Caco-2 (cell line): ENCODE data around the gene PHF21A. TPM values are rescaled to one million over a fixed set of nuclear protein-coding genes. Genes with fewer than 3 reads are reported as not detected.

ENCODE experiments used
- BruUV-seq: library from RNA; stranded (reverse); fragments of 400-500 nt; replicated peaks from 2 replicates; lab custom pipeline; 2021; lab: Mats Ljungman, UMichigan
- CTCF ChIA-PET: fragments of 300-600 bp; sonication (Branson Sonifier 250); formaldehyde crosslinking; loops from one replicate; lab custom pipeline; 2022; ENCODE audit warnings: antibody characterized with exemption; lab: Charles Lee
- POLR2A ChIA-PET: fragments of 300-600 bp; sonication (Branson Sonifier 250); formaldehyde crosslinking; loops from one replicate; lab custom pipeline; 2022; ENCODE audit warnings: antibody characterized with exemption; lab: Charles Lee
- DNase-seq, 2 experiments: peaks; one replicate each; pipeline versions ENCODE4 v3.0.0 to v3.0.0-alpha.2; 2020 to 2022
- H3K27me3 ChIP-seq: replicated peaks from 2 replicates; pipeline ENCODE4 v1.6.0; 2011; ENCODE audit warnings: low read length; ENCODE audit not compliant: control insufficient read depth, insufficient read depth
- H3K36me3 ChIP-seq: 2 replicates; pipeline ENCODE4 v1.5.1; 2011; ENCODE audit warnings: low read length; ENCODE audit not compliant: control insufficient read depth, insufficient read depth
- H3K4me1 ChIP-seq: fragments of 250-450 bp; sonication (Bioruptor Pico); 2 replicates; pipeline ENCODE4 v1.5.1; 2020; ENCODE audit warnings: mild to moderate bottlenecking
- H3K4me3 ChIP-seq: 2 replicates; pipeline ENCODE4 v1.5.1; 2011; ENCODE audit warnings: low read depth, mild to moderate bottlenecking, control low read depth, low read length
- H3K9me3 ChIP-seq: fragments of 250-450 bp; sonication (Bioruptor Pico); 2 replicates; pipeline ENCODE4 v1.5.1; 2020; ENCODE audit warnings: mild to moderate bottlenecking, moderate library complexity
- H3K27ac Mint-ChIP-seq: one replicate; pipeline ENCODE4 v1.8.0; 2022; ENCODE audit warnings: mixed read lengths; ENCODE audit not compliant: unreplicated experiment
- H3K27me3 Mint-ChIP-seq: one replicate; pipeline ENCODE4 v1.8.0; 2022; ENCODE audit warnings: mixed read lengths; ENCODE audit not compliant: insufficient read depth, unreplicated experiment
- H3K36me3 Mint-ChIP-seq: one replicate; pipeline ENCODE4 v1.8.0; 2022; ENCODE audit warnings: mild to moderate bottlenecking, mixed read lengths; ENCODE audit not compliant: insufficient read depth, unreplicated experiment
- H3K4me1 Mint-ChIP-seq: one replicate; pipeline ENCODE4 v1.8.0; 2022; ENCODE audit warnings: low read depth, mixed read lengths; ENCODE audit not compliant: unreplicated experiment
- H3K4me3 Mint-ChIP-seq: one replicate; pipeline ENCODE4 v1.8.0; 2022; ENCODE audit warnings: mild to moderate bottlenecking, moderate library complexity, mixed read lengths; ENCODE audit not compliant: unreplicated experiment
- H3K9me3 Mint-ChIP-seq: one replicate; pipeline ENCODE4 v1.8.0; 2022; ENCODE audit warnings: mixed read lengths; ENCODE audit not compliant: unreplicated experiment
- intact Hi-C: fragments of 100-400 bp; cut with micrococcal nuclease; formaldehyde crosslinking; loops from one replicate; pipeline ENCODE4 v1.10.0; 2022; ENCODE audit not compliant: unreplicated experiment
- total RNA-seq: library from RNA; stranded (reverse); gene quantifications from 2 replicates; pipeline ENCODE4 v1.2.3, GENCODE V29; 2022
- TF ChIP-seq, protein P1 (sequence below), 2 experiments: fragments of 200-600 bp in 1 of 2; IDR thresholded peaks; 1 replicate in 1 of 2; 2 replicates in 1 of 2; pipeline versions ENCODE4 v1.5.1 to v1.8.0; 2011 to 2022; ENCODE audit warnings: antibody characterized with exemption in 1 of 2, control low read depth in 1 of 2, inconsistent platforms in 1 of 2, low read depth in 1 of 2, low read length in 1 of 2, mild to moderate bottlenecking in 1 of 2, moderate library complexity in 1 of 2; ENCODE audit not compliant: insufficient read depth in 1 of 2, severe bottlenecking in 1 of 2, unreplicated experiment in 1 of 2

The PHF21A gene
- total RNA-seq, 1 experiment from 2014 or later, result 20.0 TPM

DNA sequence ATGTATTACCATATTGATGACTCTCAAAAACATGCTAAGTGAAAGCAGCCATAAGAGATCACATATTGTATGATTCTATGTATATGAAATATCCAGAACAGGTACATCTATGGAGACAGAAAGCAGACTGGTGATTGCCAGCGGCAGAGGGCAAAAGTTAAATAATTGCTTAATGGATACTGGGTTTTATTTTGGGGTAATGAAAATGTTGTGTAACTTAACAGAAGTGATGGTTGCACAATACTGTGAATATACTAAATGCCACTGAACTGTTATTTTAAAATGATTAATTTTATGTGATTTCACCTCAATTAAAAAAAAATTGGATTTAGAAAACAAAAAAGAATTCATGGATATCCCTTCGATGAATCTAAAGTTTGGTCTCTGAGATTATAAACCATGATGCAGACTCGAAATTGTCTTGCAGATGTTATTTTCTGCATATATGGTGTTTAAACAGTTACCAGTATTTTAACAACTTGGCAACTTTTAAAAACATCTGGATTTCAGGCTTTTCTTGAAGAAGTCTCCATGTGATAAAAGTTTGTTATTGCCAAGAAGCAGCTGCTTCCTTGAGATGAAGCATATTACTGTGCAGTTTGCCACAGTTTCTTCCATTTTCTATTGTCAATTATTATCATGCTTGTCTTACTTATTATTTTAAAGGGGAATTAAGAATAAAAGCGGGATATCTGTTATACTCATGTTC is 160.7 kb downstream of the PHF21A start:
- Mint-ChIP-seq H3K36me3 (no peaks in the 10 kb centered on the region), H3K27me3 (no peaks in the 10 kb centered on the region), H3K9me3 (no peaks in the 10 kb centered on the region), H3K27ac (no peak overlapping the region), H3K4me3 (no peak overlapping the region), H3K4me1 (no peaks in the 10 kb centered on the region)
- no TSS peak for BruUV-seq
- TF ChIP-seq, protein P1, sequence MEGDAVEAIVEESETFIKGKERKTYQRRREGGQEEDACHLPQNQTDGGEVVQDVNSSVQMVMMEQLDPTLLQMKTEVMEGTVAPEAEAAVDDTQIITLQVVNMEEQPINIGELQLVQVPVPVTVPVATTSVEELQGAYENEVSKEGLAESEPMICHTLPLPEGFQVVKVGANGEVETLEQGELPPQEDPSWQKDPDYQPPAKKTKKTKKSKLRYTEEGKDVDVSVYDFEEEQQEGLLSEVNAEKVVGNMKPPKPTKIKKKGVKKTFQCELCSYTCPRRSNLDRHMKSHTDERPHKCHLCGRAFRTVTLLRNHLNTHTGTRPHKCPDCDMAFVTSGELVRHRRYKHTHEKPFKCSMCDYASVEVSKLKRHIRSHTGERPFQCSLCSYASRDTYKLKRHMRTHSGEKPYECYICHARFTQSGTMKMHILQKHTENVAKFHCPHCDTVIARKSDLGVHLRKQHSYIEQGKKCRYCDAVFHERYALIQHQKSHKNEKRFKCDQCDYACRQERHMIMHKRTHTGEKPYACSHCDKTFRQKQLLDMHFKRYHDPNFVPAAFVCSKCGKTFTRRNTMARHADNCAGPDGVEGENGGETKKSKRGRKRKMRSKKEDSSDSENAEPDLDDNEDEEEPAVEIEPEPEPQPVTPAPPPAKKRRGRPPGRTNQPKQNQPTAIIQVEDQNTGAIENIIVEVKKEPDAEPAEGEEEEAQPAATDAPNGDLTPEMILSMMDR (IDR thresholded peaks at IDR 0.05; ENCODE audit: insufficient read depth in 1 of 2, low read depth in 1 of 2, low read length in 1 of 2, severe bottlenecking in 1 of 2, unreplicated experiment in 1 of 2), result no peak
- no peaks in the 10 kb centered on the region for H3K27me3 ChIP-seq
- intact Hi-C loops, result no loop called here
- H3K9me3 ChIP-seq, result no peaks in the 10 kb centered on the region
- no peak overlapping the region for H3K4me3 ChIP-seq
- H3K4me1 ChIP-seq, result no peaks in the 10 kb centered on the region
- CTCF ChIA-PET, result no interaction called here
- H3K36me3 ChIP-seq, result no peaks in the 10 kb centered on the region
- POLR2A ChIA-PET, result no interaction called here
- DNase-seq, result no peak

DNA sequence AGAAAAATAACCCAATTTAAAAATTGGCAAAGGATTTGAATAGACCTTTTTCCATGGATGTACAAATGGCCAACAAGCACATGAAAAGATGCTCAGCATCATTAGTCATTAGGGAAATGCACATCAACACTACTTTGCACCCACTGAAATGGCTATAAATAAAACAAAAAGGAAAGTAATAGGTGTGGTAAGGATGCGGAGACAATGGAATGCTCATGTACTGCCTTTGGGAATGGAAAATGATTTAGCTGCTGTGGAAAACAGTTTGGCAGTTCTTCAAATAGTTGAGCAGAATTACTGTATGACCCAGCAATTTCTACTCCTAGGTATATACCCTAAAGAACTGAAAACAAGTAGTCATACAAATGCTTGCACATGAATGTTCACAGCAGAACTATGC is 161.4 kb downstream of the PHF21A start:
- intact Hi-C loops, result no loop called here
- CTCF ChIA-PET, result no interaction called here

DNA sequence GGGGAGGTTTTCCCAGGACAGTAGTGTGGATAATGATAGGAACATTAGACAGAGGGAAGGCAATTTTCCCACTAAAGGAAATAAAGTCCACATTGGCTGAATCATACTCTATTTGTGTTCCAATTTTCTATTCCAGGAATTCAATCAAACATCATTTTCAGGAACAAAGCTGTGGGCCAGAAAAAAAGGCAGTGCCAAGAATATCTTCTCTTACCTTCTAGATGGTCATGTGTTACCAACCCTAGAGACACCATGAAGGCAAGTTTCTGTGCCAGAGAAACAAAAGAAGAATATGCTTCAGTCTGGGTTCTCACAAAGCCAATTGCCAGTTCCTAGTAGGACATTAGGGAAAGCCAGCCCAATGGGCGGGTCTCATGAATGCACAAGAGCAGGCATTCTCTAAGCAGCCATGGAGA is 171.3 kb downstream of the PHF21A start:
- CTCF ChIA-PET, result interaction anchor here (1.4 kb wide), 1 partner anchor 15 kb away, joined by 5 read pairs; no protein-coding TSS in a partner anchor
- no peak overlapping the region for H3K4me3 Mint-ChIP-seq
- Histone ChIP-seq H3K27me3 (no peaks in the 10 kb centered on the region), H3K9me3 (no peaks in the 10 kb centered on the region), H3K36me3 (no peaks in the 10 kb centered on the region), H3K4me3 (no peak overlapping the region), H3K4me1 (no peaks in the 10 kb centered on the region)
- H3K9me3 Mint-ChIP-seq, result no peaks in the 10 kb centered on the region
- POLR2A ChIA-PET, result interaction anchor here (1.2 kb wide), 1 partner anchor 103 kb away, joined by 9 read pairs; no protein-coding TSS in a partner anchor
- intact Hi-C loops, result no loop called here
- no peaks in the 10 kb centered on the region for H3K4me1 Mint-ChIP-seq
- TF ChIP-seq, protein P1 (IDR thresholded peaks at IDR 0.05; ENCODE audit: insufficient read depth in 1 of 2, low read depth in 1 of 2, low read length in 1 of 2, severe bottlenecking in 1 of 2, unreplicated experiment in 1 of 2), result no peak
- no peaks in the 10 kb centered on the region for H3K36me3 Mint-ChIP-seq
- no peak overlapping the region for H3K27ac Mint-ChIP-seq
- BruUV-seq, result no TSS peak
- no peak for DNase-seq
- no peaks in the 10 kb centered on the region for H3K27me3 Mint-ChIP-seq

More for the DNA sequence above, 161.4 kb downstream of the PHF21A start:
- no peak overlapping the region for H3K4me3 Mint-ChIP-seq
- no peaks in the 10 kb centered on the region for H3K36me3 ChIP-seq
- H3K27me3 ChIP-seq, result no peaks in the 10 kb centered on the region
- no peak overlapping the region for H3K4me3 ChIP-seq
- BruUV-seq, result no TSS peak
- POLR2A ChIA-PET, result no interaction called here
- no peaks in the 10 kb centered on the region for H3K4me1 Mint-ChIP-seq
- no peaks in the 10 kb centered on the region for H3K27me3 Mint-ChIP-seq
- TF ChIP-seq, protein P1 (IDR thresholded peaks at IDR 0.05; ENCODE audit: insufficient read depth in 1 of 2, low read depth in 1 of 2, low read length in 1 of 2, severe bottlenecking in 1 of 2, unreplicated experiment in 1 of 2), result no peak
- no peaks in the 10 kb centered on the region for H3K9me3 Mint-ChIP-seq
- no peak overlapping the region for H3K27ac Mint-ChIP-seq
- no peak for DNase-seq
- H3K36me3 Mint-ChIP-seq, result no peaks in the 10 kb centered on the region
- no peaks in the 10 kb centered on the region for H3K4me1 ChIP-seq
- H3K9me3 ChIP-seq, result no peaks in the 10 kb centered on the region
